K562 (cell line): ENCODE data around the gene SERPINB2. TPM values are rescaled to one million over a fixed set of nuclear protein-coding genes. Genes with fewer than 3 reads are reported as not detected.

ENCODE experiments used
- ATAC-seq: fragments of 200-7000 bp; cut with Tn5 transposase; 3 replicates; pipeline ENCODE4 v1.9.1; 2020; ENCODE audit warnings: moderate library complexity
- BruUV-seq: library from RNA; stranded (reverse); fragments of 400-500 nt; replicated peaks from 2 replicates; lab custom pipeline; 2021; lab: Mats Ljungman, UMichigan
- CTCF ChIA-PET: fragments of 300-600 bp; formaldehyde crosslinking; extraction: SDS; loops from one replicate; lab custom pipeline; 2021; ENCODE audit warnings: low intra/inter-chr PET ratio; lab: Yijun Ruan, JAX
- POLR2A ChIA-PET: fragments of 300-600, 350-650 bp; sonication (Branson Sonifier 250); formaldehyde crosslinking; extraction: SDS; loops from one replicate; lab custom pipeline; 2021; ENCODE audit warnings: antibody characterized with exemption, inconsistent platforms; lab: Yijun Ruan, JAX
- DNase-seq, 4 experiments: peaks; one replicate each; pipeline versions ENCODE4 v3.0.0 to v3.0.0-alpha.2; 2011 to 2018; ENCODE audit warnings: low spot score in 3 of 4, mixed read lengths in 3 of 4; ENCODE audit errors: extremely low read depth in 1 of 4
- FAIRE-seq: peaks from 2 replicates; lab custom pipeline; 2011; peaks lifted over from hg19 to GRCh38; lab: Jason Lieb, UNC
- H2AFZ ChIP-seq: 2 replicates; pipeline ENCODE4 v1.6.0; 2011; ENCODE audit warnings: low read depth, low read length, control low read depth, inconsistent platforms
- H3K27ac ChIP-seq: fragments of 200-600 bp; 3 replicates; pipeline ENCODE4 v1.8.0; 2011; ENCODE audit warnings: low read depth, mild to moderate bottlenecking, control low read depth, inconsistent platforms, low read length, moderate library complexity, mixed read lengths; ENCODE audit errors: extremely low read depth
- H3K27me3 ChIP-seq, 2 experiments: fragments of 300-600 bp in 1 of 2; 2 replicates in 1 of 2; 3 replicates in 1 of 2; pipeline versions ENCODE4 v1.6.0 to v1.8.0; 2011; ENCODE audit warnings: inconsistent platforms in 2 of 2, low read length in 2 of 2, mild to moderate bottlenecking in 1 of 2, mixed read lengths in 1 of 2, moderate library complexity in 1 of 2; ENCODE audit not compliant: control insufficient read depth in 2 of 2, insufficient read depth in 2 of 2
- H3K36me3 ChIP-seq: fragments of 300-600 bp; 3 replicates; pipeline ENCODE4 v1.8.0; 2011; ENCODE audit warnings: mild to moderate bottlenecking, low read length, inconsistent platforms; ENCODE audit not compliant: control insufficient read depth, insufficient read depth
- H3K4me1 ChIP-seq, 2 experiments: fragments of 200-600 bp in 1 of 2; replicated peaks in 1 of 2; 2 replicates in 1 of 2; 3 replicates in 1 of 2; pipeline versions ENCODE4 v1.5.1 to v1.8.0; 2011; ENCODE audit warnings: inconsistent platforms in 2 of 2, low read length in 2 of 2, mild to moderate bottlenecking in 1 of 2, mixed read lengths in 1 of 2, moderate library complexity in 1 of 2; ENCODE audit not compliant: control insufficient read depth in 2 of 2, insufficient read depth in 2 of 2
- H3K4me2 ChIP-seq: 2 replicates; pipeline ENCODE4 v1.6.1; 2011; ENCODE audit warnings: low read length, control low read depth, inconsistent platforms, mixed read lengths; ENCODE audit not compliant: insufficient read depth
- H3K4me3 ChIP-seq: fragments of 200-600 bp; sonication (generic), shearing (Covaris generic); 2 replicates; pipeline ENCODE4 v1.5.1; 2016; ENCODE audit warnings: control low read depth, inconsistent platforms
- H3K79me2 ChIP-seq: fragments of 200-600 bp; 3 replicates; pipeline ENCODE4 v1.8.0; 2011; ENCODE audit warnings: low read length, inconsistent platforms; ENCODE audit not compliant: control insufficient read depth, insufficient read depth
- H3K9ac ChIP-seq, 2 experiments: 2 replicates each; pipeline versions ENCODE4 v1.6.0 to v1.6.1; 2011; ENCODE audit warnings: low read depth in 2 of 2, low read length in 2 of 2, control low read depth in 1 of 2, inconsistent platforms in 1 of 2, mild to moderate bottlenecking in 1 of 2, mixed read lengths in 1 of 2; ENCODE audit not compliant: insufficient read depth in 1 of 2
- H3K9me1 ChIP-seq: one replicate; pipeline ENCODE4 v1.6.0; 2011; ENCODE audit warnings: inconsistent platforms, mild to moderate bottlenecking, low read length, moderate library complexity; ENCODE audit not compliant: control insufficient read depth, insufficient read depth
- H3K9me3 ChIP-seq: replicated peaks from 2 replicates; pipeline ENCODE4 v1.5.1; 2011; ENCODE audit warnings: low read depth, low read length, inconsistent platforms; ENCODE audit not compliant: control insufficient read depth, insufficient read depth
- H4K20me1 ChIP-seq: replicated peaks from 2 replicates; pipeline ENCODE4 v1.6.1; 2011; ENCODE audit warnings: low read length, inconsistent platforms, mixed read lengths; ENCODE audit not compliant: control insufficient read depth, insufficient read depth
- CBX2 ChIP-seq: fragments of 200-600 bp; sonication (generic); IDR thresholded peaks from one replicate; pipeline ENCODE4 v1.6.1; 2012; ENCODE audit warnings: mild to moderate bottlenecking, low read length, inconsistent platforms; ENCODE audit not compliant: insufficient read depth, poor library complexity, severe bottlenecking
- CHD2 ChIP-seq: IDR thresholded peaks from 2 replicates; pipeline ENCODE4 v1.6.1; 2011; ENCODE audit warnings: low read depth, low read length
- EP300 ChIP-seq: IDR thresholded peaks from 2 replicates; pipeline ENCODE4 v1.6.1; 2012; ENCODE audit warnings: low read length, improper control_type of control experiment
- HNRNPK ChIP-seq: fragments of 200-400 bp; formaldehyde crosslinking; IDR thresholded peaks from one replicate; pipeline ENCODE4 v1.6.1; 2018; ENCODE audit warnings: mild to moderate bottlenecking, low read depth, low read length; ENCODE audit not compliant: poor library complexity, severe bottlenecking
- ID3 ChIP-seq, 2 experiments: fragments of 250-450 bp in 1 of 2; fragments of 450-650 bp in 1 of 2; sonication (Bioruptor Pico) in 1 of 2; IDR thresholded peaks; 2 replicates each; pipeline versions ENCODE4 v1.6.1 to v1.8.0; 2016 to 2021; ENCODE audit warnings: mild to moderate bottlenecking in 2 of 2, moderate library complexity in 2 of 2, missing compliant biosample characterization in 1 of 2, missing genetic modification characterization in 1 of 2
- KLF1 ChIP-seq: fragments of 450-650 bp; IDR thresholded peaks from 2 replicates; pipeline ENCODE4 v1.6.1; 2016; ENCODE audit warnings: missing genetic modification characterization, missing compliant biosample characterization
- NFATC3 ChIP-seq: fragments of 450-650 bp; IDR thresholded peaks from 2 replicates; pipeline ENCODE4 v1.6.1; 2017; ENCODE audit warnings: mild to moderate bottlenecking
- NR0B1 ChIP-seq: fragments of 450-650 bp; IDR thresholded peaks from one replicate; pipeline ENCODE4 v1.6.1; 2018; ENCODE audit warnings: mild to moderate bottlenecking, moderate library complexity; ENCODE audit not compliant: partially characterized antibody
- RNF219 ChIP-seq: fragments of 250-450 bp; sonication (Bioruptor Pico); IDR thresholded peaks from 2 replicates; pipeline ENCODE4 v1.5.0; 2022; ENCODE audit warnings: mild to moderate bottlenecking
- ZNF253 ChIP-seq: fragments of 250-450 bp; sonication (Bioruptor Pico); conservative IDR thresholded peaks from 2 replicates; pipeline ENCODE4 v1.6.1; 2021; ENCODE audit warnings: mild to moderate bottlenecking
- ZNF395 ChIP-seq: fragments of 200-800 bp; sonication (Bioruptor generic); IDR thresholded peaks from 2 replicates; pipeline ENCODE4 v1.6.1; 2017; ENCODE audit warnings: missing genetic modification characterization, missing compliant biosample characterization
- WGBS: fragments of 100-300 bp; shearing (Covaris generic); methylation state at CpG from one replicate; pipeline ENCODE4 v1.1.6; 2016; ENCODE audit warnings: low coverage, mixed read lengths; ENCODE audit not compliant: insufficient coverage; ENCODE audit errors: missing lambda C conversion rate; 5-methylcytosine and 5-hydroxymethylcytosine counted together
- in situ Hi-C: fragments of 300-500 bp; cut with MboI; formaldehyde crosslinking; loops from 4 replicates; pipeline ENCODE4 v1.15.0; 2018; ENCODE audit warnings: inconsistent platforms, mixed read lengths
- intact Hi-C: fragments of 100-400 bp; cut with micrococcal nuclease; formaldehyde crosslinking; loops from 2 replicates; pipeline ENCODE4 v1.14.2; 2022
- polyA plus RNA-seq, 8 experiments: library from polyadenylated mRNA; depleted of rRNA in 4 of 8; stranded (reverse) in 5 of 8; unstranded in 3 of 8; fragments of >200 nt; fragmentation: Nextera tagmentation in 2 of 8; fragmentation: Illumina TruSeq in 1 of 8; extraction: Ambion mirVana in 2 of 8; extraction: Trizol in 1 of 8; gene quantifications; 2 replicates each; pipeline versions ENCODE4 v1.2.1 to v1.2.3, GENCODE V29; 2011 to 2014; ENCODE audit warnings: inconsistent platforms in 1 of 8, missing spikeins in 1 of 8
- total RNA-seq, 7 experiments: library from RNA; depleted of rRNA in 6 of 7; stranded (reverse); fragments of >200 nt in 6 of 7; fragmentation: Illumina TruSeq in 2 of 7; extraction: Trizol in 2 of 7; gene quantifications; 2 replicates each; pipeline versions ENCODE4 v1.2.1 to v1.2.3, GENCODE V29; 2011 to 2021; ENCODE audit warnings: low replicate concordance in 1 of 7

Gene SERPINB2
- total and polyA plus RNA-seq, 9 of the 15 experiments (the other 6 are each of a cell fraction or from before 2014, with no cell fraction given) = 0.03 to 0.13 (median 0.09) TPM; not detected in 5

- DNase-seq (no peak), FAIRE-seq (no peak), ATAC-seq (no peak)
- Histone ChIP-seq H3K4me3 (no peak overlapping the region), H3K9me3 (no peaks in the 10 kb centered on the region; the same call in 1 of the 2 replicates), H3K4me2 (no peak overlapping the region), H3K36me3 (no peaks in the 10 kb centered on the region), H3K79me2 (no peaks in the 10 kb centered on the region), H3K4me1 (no peaks in the 10 kb centered on the region), H3K27me3 (no peaks in the 10 kb centered on the region), H3K9me1 (no peaks in the 10 kb centered on the region), H3K27ac (no peak overlapping the region), H2AFZ (no peak overlapping the region), H3K9ac (no peak overlapping the region), H4K20me1 (no peaks in the 10 kb centered on the region)
- BruUV-seq = no TSS peak
- CTCF ChIA-PET = no interaction called here
- intact Hi-C loops (no loop called here), in situ Hi-C loops (no loop called here)
- TF ChIP-seq KLF1 (no peak), HNRNPK (no peak), EP300 (no peak), CBX2 (no peak), ID3 (CRISPR knock-in tag; IDR thresholded peaks at IDR 0.05) (no peak), ID3 (tag; IDR thresholded peaks at IDR 0.05) (no peak), ZNF253 (no peak), CHD2 (no peak), NR0B1 (no peak), RNF219 (no peak), ZNF395 (CRISPR knock-in tag) (no peak), NFATC3 (no peak)
- POLR2A ChIA-PET = no interaction called here
- 3% methylated on average over 4 of the region's 4 CpGs for WGBS
These were observed 9.6 kb downstream of the SERPINB2 start for GRCh38 chr18:63897072-63897471.
